HepG2 (cell line): Measurements from ENCODE around the gene XPR1. TPM values are rescaled to one million over a fixed set of nuclear protein-coding genes. Genes with fewer than 3 reads are reported as not detected.

Experiments
- ARID4A ChIP-seq: sonication (generic); formaldehyde crosslinking; IDR thresholded peaks from 2 replicates; pipeline ENCODE4 v1.5.0; 2020; ENCODE audit warnings: mild to moderate bottlenecking, missing genetic modification reagents, borderline replicate concordance
- GABPB1 ChIP-seq: IDR thresholded peaks from 2 replicates; pipeline ENCODE4 v1.6.1; 2016; ENCODE audit warnings: mild to moderate bottlenecking, missing genetic modification reagents, moderate library complexity, missing compliant biosample characterization
- HNRNPH1 ChIP-seq: fragments of 200-400 bp; formaldehyde crosslinking; optimal IDR thresholded peaks from 2 replicates; pipeline ENCODE3; 2017; ENCODE audit warnings: mild to moderate bottlenecking, low read depth, low read length
- KLF11 ChIP-seq: IDR thresholded peaks from 2 replicates; pipeline ENCODE4 v1.6.1; 2016; ENCODE audit warnings: missing compliant biosample characterization
- NR2F1 ChIP-seq, 2 experiments: fragments of 450-650 bp in 1 of 2; formaldehyde crosslinking in 1 of 2; IDR thresholded peaks; 2 replicates each; pipeline versions ENCODE4 v1.5.0 to v1.6.1; 2016 to 2020; ENCODE audit warnings: mild to moderate bottlenecking in 1 of 2, missing compliant biosample characterization in 1 of 2, missing genetic modification reagents in 1 of 2, moderate library complexity in 1 of 2
- TOE1 ChIP-seq: sonication (generic); formaldehyde crosslinking; IDR thresholded peaks from 2 replicates; pipeline ENCODE4 v1.4.0; 2020; ENCODE audit warnings: mild to moderate bottlenecking, missing genetic modification reagents
- XRCC5 ChIP-seq: fragments of 200-400 bp; formaldehyde crosslinking; optimal IDR thresholded peaks from 2 replicates; pipeline ENCODE3; 2017; ENCODE audit warnings: mild to moderate bottlenecking, low read length
- ZNF468 ChIP-seq: sonication (generic); formaldehyde crosslinking; IDR thresholded peaks from 2 replicates; pipeline ENCODE4 v1.8.0; 2022; ENCODE audit warnings: mild to moderate bottlenecking, moderate library complexity, missing genetic modification reagents
- ZNF569 ChIP-seq: sonication (generic); formaldehyde crosslinking; IDR thresholded peaks from 2 replicates; pipeline ENCODE4 v1.5.0; 2020; ENCODE audit warnings: mild to moderate bottlenecking, missing genetic modification reagents, moderate library complexity, borderline replicate concordance
- polyA plus RNA-seq, 8 experiments: library from polyadenylated mRNA; depleted of rRNA in 3 of 8; stranded (reverse) in 7 of 8; unstranded in 1 of 8; fragments of >200 nt; fragmentation: Illumina TruSeq in 4 of 8; extraction: Trizol in 4 of 8; gene quantifications; 2 replicates each; pipeline versions ENCODE4 v1.2.1 to v1.2.3, GENCODE V29; 2011 to 2016; ENCODE audit warnings: low read depth in 4 of 8, missing spikeins in 1 of 8, mixed read lengths in 1 of 8; ENCODE audit not compliant: insufficient read depth in 1 of 8
- total RNA-seq, 5 experiments: library from RNA; depleted of rRNA; stranded (reverse); fragments of >200 nt; fragmentation: Illumina TruSeq; extraction: Trizol; gene quantifications; 2 replicates each; pipeline ENCODE4 v1.2.3, GENCODE V29; 2016; ENCODE audit warnings: low read depth in 1 of 5
- TF ChIP-seq, protein P1 (sequence below): sonication (generic); formaldehyde crosslinking; IDR thresholded peaks from 2 replicates; pipeline ENCODE4 v1.4.0; 2020; ENCODE audit warnings: low read depth, missing genetic modification reagents
- TF ChIP-seq, protein P2 (sequence below): sonication (generic); formaldehyde crosslinking; conservative IDR thresholded peaks from 2 replicates; pipeline ENCODE4 v1.4.0; 2020; ENCODE audit warnings: missing genetic modification reagents
- TF ChIP-seq, protein P3 (sequence below): IDR thresholded peaks from 2 replicates; pipeline ENCODE4 v1.6.1; 2016; ENCODE audit warnings: low read depth, missing genetic modification reagents, missing compliant biosample characterization
- TF ChIP-seq, protein P4 (sequence below): sonication (generic); formaldehyde crosslinking; IDR thresholded peaks from 2 replicates; pipeline ENCODE4 v1.4.0; 2020; ENCODE audit warnings: missing genetic modification reagents

Gene XPR1
- total and polyA plus RNA-seq, 2 of the 13 experiments (the other 11 are each of a cell fraction or from before 2014, with no cell fraction given) = 22.3 to 23.6 TPM

GRCh38 chr1:180586671-180587155 lies 45.1 kb upstream of the XPR1 start (continued):
- TF ChIP-seq, protein P1, sequence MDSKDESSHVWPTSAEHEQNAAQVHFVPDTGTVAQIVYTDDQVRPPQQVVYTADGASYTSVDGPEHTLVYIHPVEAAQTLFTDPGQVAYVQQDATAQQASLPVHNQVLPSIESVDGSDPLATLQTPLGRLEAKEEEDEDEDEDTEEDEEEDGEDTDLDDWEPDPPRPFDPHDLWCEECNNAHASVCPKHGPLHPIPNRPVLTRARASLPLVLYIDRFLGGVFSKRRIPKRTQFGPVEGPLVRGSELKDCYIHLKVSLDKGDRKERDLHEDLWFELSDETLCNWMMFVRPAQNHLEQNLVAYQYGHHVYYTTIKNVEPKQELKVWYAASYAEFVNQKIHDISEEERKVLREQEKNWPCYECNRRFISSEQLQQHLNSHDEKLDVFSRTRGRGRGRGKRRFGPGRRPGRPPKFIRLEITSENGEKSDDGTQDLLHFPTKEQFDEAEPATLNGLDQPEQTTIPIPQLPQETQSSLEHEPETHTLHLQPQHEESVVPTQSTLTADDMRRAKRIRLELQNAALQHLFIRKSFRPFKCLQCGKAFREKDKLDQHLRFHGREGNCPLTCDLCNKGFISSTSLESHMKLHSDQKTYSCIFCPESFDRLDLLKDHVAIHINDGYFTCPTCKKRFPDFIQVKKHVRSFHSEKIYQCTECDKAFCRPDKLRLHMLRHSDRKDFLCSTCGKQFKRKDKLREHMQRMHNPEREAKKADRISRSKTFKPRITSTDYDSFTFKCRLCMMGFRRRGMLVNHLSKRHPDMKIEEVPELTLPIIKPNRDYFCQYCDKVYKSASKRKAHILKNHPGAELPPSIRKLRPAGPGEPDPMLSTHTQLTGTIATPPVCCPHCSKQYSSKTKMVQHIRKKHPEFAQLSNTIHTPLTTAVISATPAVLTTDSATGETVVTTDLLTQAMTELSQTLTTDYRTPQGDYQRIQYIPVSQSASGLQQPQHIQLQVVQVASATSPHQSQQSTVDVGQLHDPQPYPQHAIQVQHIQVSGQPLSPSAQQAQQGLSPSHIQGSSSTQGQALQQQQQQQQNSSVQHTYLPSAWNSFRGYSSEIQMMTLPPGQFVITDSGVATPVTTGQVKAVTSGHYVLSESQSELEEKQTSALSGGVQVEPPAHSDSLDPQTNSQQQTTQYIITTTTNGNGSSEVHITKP (CRISPR knock-in tag) = no peak
- TF ChIP-seq XRCC5 = no peak
- peak; percentile 72 to 93; a peak in 3 of 4 replicates for TF ChIP-seq NR2F1 (CRISPR knock-in tag; IDR thresholded peaks at IDR 0.05)
- no peak for TF ChIP-seq TOE1 (CRISPR knock-in tag)
- no peak for TF ChIP-seq ARID4A (CRISPR knock-in tag)
- TF ChIP-seq KLF11 (CRISPR knock-in tag) = no peak
- no peak for TF ChIP-seq ZNF569 (CRISPR knock-in tag)
- TF ChIP-seq, protein P2, sequence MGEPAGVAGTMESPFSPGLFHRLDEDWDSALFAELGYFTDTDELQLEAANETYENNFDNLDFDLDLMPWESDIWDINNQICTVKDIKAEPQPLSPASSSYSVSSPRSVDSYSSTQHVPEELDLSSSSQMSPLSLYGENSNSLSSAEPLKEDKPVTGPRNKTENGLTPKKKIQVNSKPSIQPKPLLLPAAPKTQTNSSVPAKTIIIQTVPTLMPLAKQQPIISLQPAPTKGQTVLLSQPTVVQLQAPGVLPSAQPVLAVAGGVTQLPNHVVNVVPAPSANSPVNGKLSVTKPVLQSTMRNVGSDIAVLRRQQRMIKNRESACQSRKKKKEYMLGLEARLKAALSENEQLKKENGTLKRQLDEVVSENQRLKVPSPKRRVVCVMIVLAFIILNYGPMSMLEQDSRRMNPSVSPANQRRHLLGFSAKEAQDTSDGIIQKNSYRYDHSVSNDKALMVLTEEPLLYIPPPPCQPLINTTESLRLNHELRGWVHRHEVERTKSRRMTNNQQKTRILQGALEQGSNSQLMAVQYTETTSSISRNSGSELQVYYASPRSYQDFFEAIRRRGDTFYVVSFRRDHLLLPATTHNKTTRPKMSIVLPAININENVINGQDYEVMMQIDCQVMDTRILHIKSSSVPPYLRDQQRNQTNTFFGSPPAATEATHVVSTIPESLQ = no peak
- TF ChIP-seq HNRNPH1 = no peak
- no peak for TF ChIP-seq ZNF468
- TF ChIP-seq GABPB1 (CRISPR knock-in tag) = no peak
- TF ChIP-seq, protein P3, sequence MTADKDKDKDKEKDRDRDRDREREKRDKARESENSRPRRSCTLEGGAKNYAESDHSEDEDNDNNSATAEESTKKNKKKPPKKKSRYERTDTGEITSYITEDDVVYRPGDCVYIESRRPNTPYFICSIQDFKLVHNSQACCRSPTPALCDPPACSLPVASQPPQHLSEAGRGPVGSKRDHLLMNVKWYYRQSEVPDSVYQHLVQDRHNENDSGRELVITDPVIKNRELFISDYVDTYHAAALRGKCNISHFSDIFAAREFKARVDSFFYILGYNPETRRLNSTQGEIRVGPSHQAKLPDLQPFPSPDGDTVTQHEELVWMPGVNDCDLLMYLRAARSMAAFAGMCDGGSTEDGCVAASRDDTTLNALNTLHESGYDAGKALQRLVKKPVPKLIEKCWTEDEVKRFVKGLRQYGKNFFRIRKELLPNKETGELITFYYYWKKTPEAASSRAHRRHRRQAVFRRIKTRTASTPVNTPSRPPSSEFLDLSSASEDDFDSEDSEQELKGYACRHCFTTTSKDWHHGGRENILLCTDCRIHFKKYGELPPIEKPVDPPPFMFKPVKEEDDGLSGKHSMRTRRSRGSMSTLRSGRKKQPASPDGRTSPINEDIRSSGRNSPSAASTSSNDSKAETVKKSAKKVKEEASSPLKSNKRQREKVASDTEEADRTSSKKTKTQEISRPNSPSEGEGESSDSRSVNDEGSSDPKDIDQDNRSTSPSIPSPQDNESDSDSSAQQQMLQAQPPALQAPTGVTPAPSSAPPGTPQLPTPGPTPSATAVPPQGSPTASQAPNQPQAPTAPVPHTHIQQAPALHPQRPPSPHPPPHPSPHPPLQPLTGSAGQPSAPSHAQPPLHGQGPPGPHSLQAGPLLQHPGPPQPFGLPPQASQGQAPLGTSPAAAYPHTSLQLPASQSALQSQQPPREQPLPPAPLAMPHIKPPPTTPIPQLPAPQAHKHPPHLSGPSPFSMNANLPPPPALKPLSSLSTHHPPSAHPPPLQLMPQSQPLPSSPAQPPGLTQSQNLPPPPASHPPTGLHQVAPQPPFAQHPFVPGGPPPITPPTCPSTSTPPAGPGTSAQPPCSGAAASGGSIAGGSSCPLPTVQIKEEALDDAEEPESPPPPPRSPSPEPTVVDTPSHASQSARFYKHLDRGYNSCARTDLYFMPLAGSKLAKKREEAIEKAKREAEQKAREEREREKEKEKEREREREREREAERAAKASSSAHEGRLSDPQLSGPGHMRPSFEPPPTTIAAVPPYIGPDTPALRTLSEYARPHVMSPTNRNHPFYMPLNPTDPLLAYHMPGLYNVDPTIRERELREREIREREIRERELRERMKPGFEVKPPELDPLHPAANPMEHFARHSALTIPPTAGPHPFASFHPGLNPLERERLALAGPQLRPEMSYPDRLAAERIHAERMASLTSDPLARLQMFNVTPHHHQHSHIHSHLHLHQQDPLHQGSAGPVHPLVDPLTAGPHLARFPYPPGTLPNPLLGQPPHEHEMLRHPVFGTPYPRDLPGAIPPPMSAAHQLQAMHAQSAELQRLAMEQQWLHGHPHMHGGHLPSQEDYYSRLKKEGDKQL (CRISPR knock-in tag) = no peak
- TF ChIP-seq, protein P4, sequence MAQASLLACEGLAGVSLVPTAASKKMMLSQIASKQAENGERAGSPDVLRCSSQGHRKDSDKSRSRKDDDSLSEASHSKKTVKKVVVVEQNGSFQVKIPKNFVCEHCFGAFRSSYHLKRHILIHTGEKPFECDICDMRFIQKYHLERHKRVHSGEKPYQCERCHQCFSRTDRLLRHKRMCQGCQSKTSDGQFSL (CRISPR knock-in tag) = no peak
